HCT116 (cell line): ENCODE data around the gene MRFAP1L1. TPM values are rescaled to one million over a fixed set of nuclear protein-coding genes. Genes with fewer than 3 reads are reported as not detected.

Experiments used
- ATAC-seq: fragments of 200-7000 bp; cut with Tn5 transposase; 2 replicates; pipeline ENCODE4 v1.9.1; 2020; ENCODE audit warnings: mild to moderate bottlenecking, moderate library complexity
- BruUV-seq: library from RNA; stranded (reverse); fragments of 400-500 nt; replicated peaks from 2 replicates; lab custom pipeline; 2021; lab: Mats Ljungman, UMichigan
- CTCF ChIA-PET: fragments of 300-600 bp; sonication (Branson Sonifier 250); formaldehyde crosslinking; loops from one replicate; lab custom pipeline; 2021; ENCODE audit warnings: antibody characterized with exemption; lab: Charles Lee
- POLR2A ChIA-PET: fragments of 300-600, 350-600 bp; sonication (Branson Sonifier 250); formaldehyde crosslinking; loops from one replicate; lab custom pipeline; 2021; ENCODE audit warnings: antibody characterized with exemption; lab: Charles Lee
- RAD21 ChIA-PET, 2 experiments: fragments of 300-600 bp; sonication (Branson Sonifier 250); formaldehyde crosslinking; loops; one replicate each; lab custom pipeline; 2023; ENCODE audit warnings: low total read pairs in 2 of 2; ENCODE audit not compliant: uncharacterized antibody in 2 of 2, unreplicated experiment in 2 of 2, low non-redundant PET in 1 of 2; lab: Charles Lee
- DNase-seq: peaks from one replicate; pipeline ENCODE4 v3.0.0-alpha.2; 2010; ENCODE audit warnings: low read depth, low spot score
- H2AFZ ChIP-seq: fragments of 200-600 bp; shearing (Covaris generic), sonication (generic); 2 replicates; pipeline ENCODE4 v1.6.1; 2017; ENCODE audit warnings: low read depth, mixed run types, mixed read lengths, antibody characterized with exemption, low read length; ENCODE audit not compliant: poor library complexity, severe bottlenecking
- H3K27ac ChIP-seq: 2 replicates; pipeline ENCODE4 v1.5.1; 2012; ENCODE audit warnings: low read depth, low read length
- H3K27me3 ChIP-seq: fragments of 200-600 bp; sonication (generic); 2 replicates; pipeline ENCODE4 v1.6.1; 2016; ENCODE audit warnings: mixed run types, low read length, mixed read lengths; ENCODE audit not compliant: insufficient read depth
- H3K36me3 ChIP-seq, 2 experiments: fragments of 200-500 bp in 1 of 2; fragments of 200-600 bp in 1 of 2; sonication (Bioruptor generic) in 1 of 2; sonication (generic) in 1 of 2; 2 replicates each; pipeline versions ENCODE4 v1.5.1 to v1.6.1; 2014 to 2016; ENCODE audit warnings: low read length in 2 of 2, inconsistent platforms in 1 of 2, mixed read lengths in 1 of 2, mixed run types in 1 of 2; ENCODE audit not compliant: insufficient read depth in 2 of 2, control insufficient read depth in 1 of 2
- H3K4me1 ChIP-seq, 2 experiments: fragments of 200-600 bp in 1 of 2; sonication (generic) in 1 of 2; 2 replicates each; pipeline versions ENCODE4 v1.5.1 to v1.6.1; 2012 to 2017; ENCODE audit warnings: low read length in 2 of 2, inconsistent platforms in 1 of 2, mild to moderate bottlenecking in 1 of 2, mixed read lengths in 1 of 2, mixed run types in 1 of 2, moderate library complexity in 1 of 2; ENCODE audit not compliant: insufficient read depth in 2 of 2, control insufficient read depth in 1 of 2
- H3K4me2 ChIP-seq: fragments of 200-600 bp; sonication (generic); 2 replicates; pipeline ENCODE4 v1.6.1; 2017; ENCODE audit warnings: mixed run types, low read length, mixed read lengths
- H3K4me3 ChIP-seq, 2 experiments: fragments of 200-600 bp in 1 of 2; sonication (generic) in 1 of 2; replicated peaks in 1 of 2; 2 replicates each; pipeline ENCODE4 v1.5.1; 2011 to 2016; ENCODE audit warnings: low read length in 2 of 2, control low read depth in 1 of 2, low read depth in 1 of 2, mild to moderate bottlenecking in 1 of 2, mixed read lengths in 1 of 2, mixed run types in 1 of 2
- H3K79me2 ChIP-seq: fragments of 200-600 bp; sonication (generic); 2 replicates; pipeline ENCODE4 v1.6.1; 2017; ENCODE audit warnings: mild to moderate bottlenecking, mixed run types, low read length, moderate library complexity, mixed read lengths; ENCODE audit not compliant: insufficient read depth
- H3K9ac ChIP-seq: fragments of 200-600 bp; sonication (generic); 2 replicates; pipeline ENCODE4 v1.6.1; 2016; ENCODE audit warnings: low read length, mixed read lengths
- H3K9me2 ChIP-seq: fragments of 200-600 bp; sonication (generic), shearing (Covaris generic); 2 replicates; pipeline ENCODE4 v1.6.1; 2017; ENCODE audit warnings: mixed run types, mild to moderate bottlenecking, moderate library complexity; ENCODE audit not compliant: insufficient read depth
- H3K9me3 ChIP-seq, 2 experiments: fragments of 200-500 bp in 1 of 2; fragments of 200-600 bp in 1 of 2; sonication (Bioruptor generic) in 1 of 2; sonication (generic) in 1 of 2; 2 replicates each; pipeline ENCODE4 v1.6.1; 2014 to 2017; ENCODE audit warnings: low read length in 2 of 2, mixed read lengths in 2 of 2, inconsistent platforms in 1 of 2, low read depth in 1 of 2, mild to moderate bottlenecking in 1 of 2, mixed run types in 1 of 2, moderate library complexity in 1 of 2; ENCODE audit not compliant: control insufficient read depth in 1 of 2, insufficient read depth in 1 of 2
- H4K20me1 ChIP-seq: fragments of 200-600 bp; sonication (generic), shearing (Covaris generic); 2 replicates; pipeline ENCODE4 v1.6.1; 2017; ENCODE audit warnings: mixed run types, mild to moderate bottlenecking, moderate library complexity; ENCODE audit not compliant: insufficient read depth
- ATF3 ChIP-seq: IDR thresholded peaks from 2 replicates; pipeline ENCODE4 v1.6.1; 2012
- CEBPB ChIP-seq: IDR thresholded peaks from 2 replicates; pipeline ENCODE4 v1.6.1; 2012; ENCODE audit warnings: low read depth
- EGR1 ChIP-seq: IDR thresholded peaks from 2 replicates; pipeline ENCODE4 v1.6.1; 2012; ENCODE audit warnings: low read depth
- POLR2AphosphoS5 ChIP-seq: IDR thresholded peaks from 2 replicates; pipeline ENCODE4 v1.6.1; 2011; ENCODE audit warnings: mild to moderate bottlenecking, low read depth, low read length, moderate library complexity
- SRF ChIP-seq: IDR thresholded peaks from 2 replicates; pipeline ENCODE4 v1.6.1; 2012; ENCODE audit warnings: low read depth
- TCF7L2 ChIP-seq: IDR thresholded peaks from 2 replicates; pipeline ENCODE4 v1.7.0; 2011; ENCODE audit warnings: borderline replicate concordance, inconsistent platforms; ENCODE audit not compliant: insufficient read depth, insufficient read length; ENCODE audit errors: extremely low read depth
- YY1 ChIP-seq: IDR thresholded peaks from 2 replicates; pipeline ENCODE4 v1.6.1; 2011; ENCODE audit warnings: low read length, low read depth, moderate library complexity, mild to moderate bottlenecking; ENCODE audit not compliant: insufficient replicate concordance; ENCODE audit errors: extremely low read depth
- ZFX ChIP-seq: fragments of 450-650 bp; IDR thresholded peaks from 2 replicates; pipeline ENCODE4 v1.6.1; 2017
- intact Hi-C: fragments of 100-400 bp; cut with micrococcal nuclease; formaldehyde crosslinking; loops from 2 replicates; pipeline ENCODE4 v1.10.0; 2022
- total RNA-seq: library from RNA; stranded (reverse); gene quantifications from one replicate; pipeline ENCODE4 v1.2.1, GENCODE V29; 2021; ENCODE audit not compliant: unreplicated experiment

MRFAP1L1 gene
- total RNA-seq, 1 experiment from 2014 or later: 43.0 TPM

- H3K36me3 ChIP-seq: no peaks in the 10 kb centered on the region
- intact Hi-C loops: loop anchor here (10.0 kb wide), 1 partner anchor 355 kb away; no protein-coding TSS in a partner anchor
- H3K4me1 ChIP-seq: peaks cover 39 to 57% of the 10 kb centered on the region in 2 experiments
- H3K9me2 ChIP-seq: no peaks in the 10 kb centered on the region
- no peaks in the 10 kb centered on the region for H3K9me3 ChIP-seq
- no TSS peak for BruUV-seq
- H3K4me3 ChIP-seq: peak overlapping the region; percentile 34 to 39
- H3K9ac ChIP-seq: peak overlapping the region; percentile 60
- H3K27ac ChIP-seq: peak overlapping the region; percentile 94
- peak overlapping the region; percentile 79 for H3K4me2 ChIP-seq
- no peaks in the 10 kb centered on the region for H3K79me2 ChIP-seq
- H3K27me3 ChIP-seq: no peaks in the 10 kb centered on the region
- ATAC-seq (peak; percentile 64), DNase-seq (no peak)
- H4K20me1 ChIP-seq: no peaks in the 10 kb centered on the region
- peak overlapping the region; percentile 8 for H2AFZ ChIP-seq
- TF ChIP-seq ATF3 (no peak), YY1 (no peak), CEBPB (no peak), EGR1 (no peak), ZFX (0 out of 2 replicates have a peak, but pooled peaks have one; percentile 15), TCF7L2 (no peak), SRF (no peak)
- CTCF ChIA-PET: interaction anchor here (1.0 to 2.2 kb wide), 3 partner anchors 9 to 184 kb away, joined by 3 to 10 read pairs (median 4); no protein-coding TSS in a partner anchor
- RAD21 ChIA-PET: no interaction called here
- POLR2A ChIA-PET: interaction anchor here (1.0 to 3.5 kb wide), 3 partner anchors 16 to 49 kb away, joined by 3 to 35 read pairs (median 3); partner anchors contain the start of gene MRFAP1
Measured at GRCh38 chr4:6689506-6689960, 20.1 kb downstream of the MRFAP1L1 start.

GRCh38 chr4:6688879-6689505, 20.7 kb downstream of the MRFAP1L1 start:
- ChIA-PET POLR2A (interaction anchor here (1.5 to 3.5 kb wide), 2 partner anchors 16 to 49 kb away, joined by 3 to 35 read pairs; partner anchors contain the start of gene MRFAP1), CTCF (interaction anchor here (0.6 to 2.2 kb wide), 4 partner anchors 8 to 185 kb away, joined by 3 to 10 read pairs (median 4); no protein-coding TSS in a partner anchor), RAD21 (no interaction called here)
- H3K9ac ChIP-seq: peak overlapping the region; percentile 60
- no TSS peak for BruUV-seq
- TF ChIP-seq POLR2AphosphoS5 (peak; percentile 62), TCF7L2 (peak; percentile 23), ZFX (0 out of 2 replicates have a peak, but pooled peaks have one; percentile 26), CEBPB (no peak)
- no peaks in the 10 kb centered on the region for H3K79me2 ChIP-seq
- intact Hi-C loops: loop anchor here (10.0 kb wide), 1 partner anchor 354 kb away; no protein-coding TSS in a partner anchor
- H3K36me3 ChIP-seq: no peaks in the 10 kb centered on the region
- peak overlapping the region; percentile 34 to 39 for H3K4me3 ChIP-seq
- H2AFZ ChIP-seq: peak overlapping the region; percentile 8
- H3K9me2 ChIP-seq: no peaks in the 10 kb centered on the region
- H4K20me1 ChIP-seq: no peaks in the 10 kb centered on the region
- ATAC-seq: peak; percentile 73
- H3K4me2 ChIP-seq: peak overlapping the region; percentile 79
- no peaks in the 10 kb centered on the region for H3K27me3 ChIP-seq
- no peaks in the 10 kb centered on the region for H3K9me3 ChIP-seq
- H3K27ac ChIP-seq: peak overlapping the region; percentile 94
- H3K4me1 ChIP-seq: peaks cover 39 to 57% of the 10 kb centered on the region in 2 experiments
- DNase-seq: peak; percentile 75
